Calu3 (cell line): Measurements from ENCODE around the gene APBB1IP. TPM values are rescaled to one million over a fixed set of nuclear protein-coding genes. Genes with fewer than 3 reads are reported as not detected.

ENCODE experiments used
- BruUV-seq: library from RNA; stranded (reverse); fragments of 400-500 nt; replicated peaks from 2 replicates; lab custom pipeline; 2021; lab: Mats Ljungman, UMichigan
- CTCF ChIA-PET: fragments of 300-600 bp; sonication (Branson Sonifier 250); formaldehyde crosslinking; loops from one replicate; lab custom pipeline; 2022; ENCODE audit warnings: antibody characterized with exemption; lab: Charles Lee
- DNase-seq: peaks from one replicate; pipeline ENCODE4 v3.0.0; 2022
- H3K27ac Mint-ChIP-seq: one replicate; pipeline ENCODE4 v1.8.0; 2022; ENCODE audit warnings: mixed read lengths; ENCODE audit not compliant: unreplicated experiment
- H3K27me3 Mint-ChIP-seq: one replicate; pipeline ENCODE4 v1.8.0; 2022; ENCODE audit warnings: mixed read lengths; ENCODE audit not compliant: unreplicated experiment
- H3K36me3 Mint-ChIP-seq: one replicate; pipeline ENCODE4 v1.8.0; 2022; ENCODE audit warnings: mild to moderate bottlenecking, moderate library complexity, mixed read lengths; ENCODE audit not compliant: insufficient read depth, unreplicated experiment
- H3K4me1 Mint-ChIP-seq: one replicate; pipeline ENCODE4 v1.8.0; 2022; ENCODE audit warnings: mild to moderate bottlenecking, low read depth, mixed read lengths; ENCODE audit not compliant: unreplicated experiment
- H3K4me3 Mint-ChIP-seq: one replicate; pipeline ENCODE4 v1.8.0; 2022; ENCODE audit warnings: mild to moderate bottlenecking, low read depth, moderate library complexity, mixed read lengths; ENCODE audit not compliant: unreplicated experiment
- H3K9me3 Mint-ChIP-seq: one replicate; pipeline ENCODE4 v1.8.0; 2022; ENCODE audit warnings: low read depth, mixed read lengths; ENCODE audit not compliant: unreplicated experiment
- intact Hi-C: fragments of 100-400 bp; cut with micrococcal nuclease; formaldehyde crosslinking; loops from one replicate; pipeline ENCODE4 v1.10.0; 2022; ENCODE audit not compliant: unreplicated experiment
- total RNA-seq: library from RNA; stranded (reverse); gene quantifications from 2 replicates; pipeline ENCODE4 v1.2.3, GENCODE V29; 2022
- TF ChIP-seq, protein P1 (sequence below): fragments of 200-600 bp; IDR thresholded peaks from one replicate; pipeline ENCODE4 v1.8.0; 2022; ENCODE audit warnings: antibody characterized with exemption; ENCODE audit not compliant: unreplicated experiment

The APBB1IP gene
- total RNA-seq, 1 experiment from 2014 or later: 1.5 TPM

DNA sequence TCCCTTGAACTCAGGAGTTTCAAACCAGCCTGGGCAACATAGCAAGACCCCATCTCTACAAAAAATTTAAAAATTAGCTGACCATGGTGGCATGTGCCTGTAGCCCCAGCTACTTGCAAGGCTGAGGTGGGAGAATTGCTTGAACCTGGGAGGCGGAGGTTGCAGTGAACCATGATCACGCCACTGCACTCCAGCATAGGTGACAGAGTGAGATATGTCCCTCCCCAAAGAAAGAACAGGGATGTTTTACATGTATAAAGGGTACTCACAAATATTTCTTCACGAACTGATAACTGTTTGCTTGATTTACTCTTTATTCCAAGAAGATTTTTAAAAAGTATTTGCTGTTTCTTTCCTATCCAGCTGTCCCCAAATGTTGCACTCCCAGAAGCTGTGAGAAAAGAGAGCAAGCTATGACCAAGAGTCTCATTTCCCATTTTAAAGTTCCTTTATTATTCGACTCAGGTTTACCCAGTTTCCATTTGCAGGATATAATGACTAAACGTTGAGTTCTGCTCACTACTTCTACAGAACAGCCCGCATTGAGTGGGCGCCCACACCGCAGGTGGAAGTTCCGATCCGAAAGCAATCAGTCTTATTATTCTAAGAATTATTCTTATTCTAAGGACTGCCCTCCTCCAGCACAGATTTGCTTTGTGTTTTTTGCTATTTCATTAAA, 90.7 kb downstream of the APBB1IP start:
- intact Hi-C loops: no loop called here
- Mint-ChIP-seq H3K36me3 (no peaks in the 10 kb centered on the region), H3K27me3 (no peaks in the 10 kb centered on the region), H3K4me3 (no peak overlapping the region), H3K27ac (no peak overlapping the region), H3K4me1 (peaks cover 20% of the 10 kb centered on the region), H3K9me3 (no peaks in the 10 kb centered on the region)
- TF ChIP-seq, protein P1, sequence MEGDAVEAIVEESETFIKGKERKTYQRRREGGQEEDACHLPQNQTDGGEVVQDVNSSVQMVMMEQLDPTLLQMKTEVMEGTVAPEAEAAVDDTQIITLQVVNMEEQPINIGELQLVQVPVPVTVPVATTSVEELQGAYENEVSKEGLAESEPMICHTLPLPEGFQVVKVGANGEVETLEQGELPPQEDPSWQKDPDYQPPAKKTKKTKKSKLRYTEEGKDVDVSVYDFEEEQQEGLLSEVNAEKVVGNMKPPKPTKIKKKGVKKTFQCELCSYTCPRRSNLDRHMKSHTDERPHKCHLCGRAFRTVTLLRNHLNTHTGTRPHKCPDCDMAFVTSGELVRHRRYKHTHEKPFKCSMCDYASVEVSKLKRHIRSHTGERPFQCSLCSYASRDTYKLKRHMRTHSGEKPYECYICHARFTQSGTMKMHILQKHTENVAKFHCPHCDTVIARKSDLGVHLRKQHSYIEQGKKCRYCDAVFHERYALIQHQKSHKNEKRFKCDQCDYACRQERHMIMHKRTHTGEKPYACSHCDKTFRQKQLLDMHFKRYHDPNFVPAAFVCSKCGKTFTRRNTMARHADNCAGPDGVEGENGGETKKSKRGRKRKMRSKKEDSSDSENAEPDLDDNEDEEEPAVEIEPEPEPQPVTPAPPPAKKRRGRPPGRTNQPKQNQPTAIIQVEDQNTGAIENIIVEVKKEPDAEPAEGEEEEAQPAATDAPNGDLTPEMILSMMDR: no peak
- no TSS peak for BruUV-seq
- CTCF ChIA-PET: no interaction called here
- no peak for DNase-seq

DNA sequence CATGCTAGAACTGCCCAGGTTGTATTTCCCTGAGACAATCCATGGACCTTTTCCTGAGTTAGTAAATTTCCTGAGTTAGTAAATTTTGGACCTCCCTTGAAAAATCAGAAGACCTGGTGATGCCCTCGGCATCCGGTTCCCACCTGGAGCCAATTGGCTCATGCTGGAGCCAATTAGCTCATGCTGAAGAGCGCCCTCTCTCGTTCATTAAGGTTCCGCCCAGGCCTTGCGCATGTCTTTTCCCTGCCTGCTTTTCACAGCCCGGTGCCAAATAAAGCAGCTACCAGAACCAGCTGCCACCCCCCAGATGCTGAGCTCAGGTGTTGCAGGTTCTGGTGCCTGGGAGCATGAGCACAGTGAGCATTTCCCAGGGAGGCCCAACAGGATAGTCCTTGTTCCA, 96.2 kb downstream of the APBB1IP start:
- Mint-ChIP-seq H3K9me3 (no peaks in the 10 kb centered on the region), H3K27me3 (no peaks in the 10 kb centered on the region), H3K27ac (no peak overlapping the region), H3K4me1 (no peaks in the 10 kb centered on the region), H3K4me3 (no peak overlapping the region), H3K36me3 (no peaks in the 10 kb centered on the region)
- DNase-seq: no peak
- BruUV-seq: no TSS peak
- TF ChIP-seq, protein P1: no peak
- CTCF ChIA-PET: interaction anchor here (0.7 kb wide), 2 partner anchors 371 to 659 kb away, joined by 3 to 6 read pairs; no protein-coding TSS in a partner anchor
- intact Hi-C loops: no loop called here

DNA sequence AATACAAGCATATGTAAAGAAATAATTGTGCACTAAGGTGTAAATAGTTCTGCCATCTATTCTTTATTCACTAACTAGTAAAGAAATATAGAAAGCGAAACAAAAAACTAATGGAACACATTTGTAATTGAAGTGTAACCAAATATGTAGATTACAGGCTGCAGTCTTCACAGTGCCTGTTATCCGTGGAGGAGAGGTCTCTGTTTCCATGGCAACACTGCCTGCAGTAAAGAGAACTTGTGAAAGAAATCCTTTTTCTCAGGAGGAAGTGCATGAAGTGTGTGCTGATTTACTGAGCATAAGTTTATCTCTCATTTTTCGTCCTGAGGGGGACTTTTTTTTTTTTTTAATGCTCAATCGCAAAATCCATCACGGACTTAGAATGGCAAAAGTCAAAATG, 102.5 kb downstream of the APBB1IP start:
- no TSS peak for BruUV-seq
- no peaks in the 10 kb centered on the region for H3K27me3 Mint-ChIP-seq
- intact Hi-C loops: no loop called here
- no peak for DNase-seq
- no peaks in the 10 kb centered on the region for H3K9me3 Mint-ChIP-seq
- peaks cover 8% of the 10 kb centered on the region for H3K36me3 Mint-ChIP-seq
- TF ChIP-seq, protein P1: no peak
- H3K4me3 Mint-ChIP-seq: no peak overlapping the region
- no peak overlapping the region for H3K27ac Mint-ChIP-seq
- no peaks in the 10 kb centered on the region for H3K4me1 Mint-ChIP-seq
- CTCF ChIA-PET: no interaction called here

DNA sequence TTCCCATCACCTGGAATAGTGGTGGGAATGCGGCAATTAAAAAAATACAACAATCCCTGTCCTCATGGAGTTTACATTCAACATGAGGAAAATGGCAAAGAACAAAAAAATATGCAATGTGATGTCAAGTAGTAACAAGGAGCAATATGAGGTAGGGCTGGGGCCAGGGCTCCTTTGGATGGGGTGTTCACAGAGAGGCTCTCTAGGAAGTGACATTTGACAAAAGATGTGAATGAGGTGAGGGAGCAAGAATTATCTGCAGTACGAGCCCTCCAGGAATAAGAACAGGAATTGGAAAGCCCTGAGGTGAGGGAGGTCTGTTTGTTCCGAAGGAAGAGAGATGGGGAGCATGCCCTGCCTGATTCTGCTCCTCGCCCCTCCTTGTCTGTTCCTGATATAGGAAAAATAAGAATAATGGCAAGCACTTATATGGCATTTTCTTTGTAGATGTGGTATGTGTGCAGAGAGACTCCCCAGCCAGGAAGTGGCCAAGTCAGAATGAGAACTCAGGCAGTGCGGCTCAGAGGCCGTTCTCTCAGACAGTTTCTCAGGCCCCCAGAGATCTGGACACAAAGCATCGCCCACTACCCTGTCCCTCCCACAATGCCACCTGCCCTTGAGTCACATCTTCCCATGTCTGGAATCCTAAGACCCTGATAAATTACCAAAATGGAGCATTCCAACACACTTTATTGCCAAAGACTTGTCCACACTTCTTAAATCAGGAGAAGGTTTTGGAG, 105.6 kb downstream of the APBB1IP start:
- CTCF ChIA-PET: no interaction called here
- no TSS peak for BruUV-seq
- no peaks in the 10 kb centered on the region for H3K9me3 Mint-ChIP-seq
- no peak overlapping the region for H3K27ac Mint-ChIP-seq
- peaks cover 8% of the 10 kb centered on the region for H3K36me3 Mint-ChIP-seq
- TF ChIP-seq, protein P1: no peak
- intact Hi-C loops: no loop called here
- H3K27me3 Mint-ChIP-seq: no peaks in the 10 kb centered on the region
- no peak for DNase-seq
- no peak overlapping the region for H3K4me3 Mint-ChIP-seq
- no peaks in the 10 kb centered on the region for H3K4me1 Mint-ChIP-seq
